CD4-positive, alpha-beta T cell treated with Interleukin-21 for 1 hour (primary cell): ENCODE results near the gene BLOC1S4.
"Not testable (repeated sequence)": the region's sequence is repeated elsewhere in the genome, so short reads cannot be mapped to it uniquely, and the experiment has no call there.

Source experiments
- DNase-seq: peaks from one replicate; pipeline ENCODE4 v3.0.0-alpha.2; 2020

The BLOC1S4 gene

DNA sequence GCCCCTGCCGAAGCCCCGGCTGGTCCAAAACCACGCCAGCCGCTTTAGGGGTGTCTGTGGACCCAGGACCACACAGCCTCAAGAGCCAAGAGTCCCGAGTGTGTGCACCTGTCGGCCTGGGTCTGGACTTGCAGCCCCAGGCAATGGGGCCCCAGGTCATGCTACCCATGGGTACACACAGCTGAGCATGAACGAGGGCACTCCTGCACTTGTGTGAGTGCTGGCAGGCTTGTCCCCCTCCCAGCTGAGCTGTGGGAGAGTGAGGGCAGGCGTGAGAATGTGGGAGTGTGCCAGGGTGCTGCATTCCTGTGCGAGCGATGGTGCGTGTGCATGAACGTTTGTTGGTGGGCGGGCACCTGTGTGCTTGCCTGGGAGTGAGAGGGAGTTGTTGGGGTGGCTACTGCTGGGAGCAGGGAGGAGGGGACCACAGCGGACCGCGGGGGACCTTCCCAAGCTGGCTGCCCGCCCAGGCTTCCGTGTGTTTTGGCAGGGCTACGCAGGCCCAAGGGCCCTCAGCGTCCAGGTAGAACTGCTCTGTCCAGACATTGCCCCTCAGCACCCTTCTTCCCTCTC, 30.8 kb downstream of the BLOC1S4 start:
- no peak for DNase-seq

GRCh38 chr4:6747294-6748051, 31.5 kb downstream of the BLOC1S4 start:
- no peak for DNase-seq

DNA sequence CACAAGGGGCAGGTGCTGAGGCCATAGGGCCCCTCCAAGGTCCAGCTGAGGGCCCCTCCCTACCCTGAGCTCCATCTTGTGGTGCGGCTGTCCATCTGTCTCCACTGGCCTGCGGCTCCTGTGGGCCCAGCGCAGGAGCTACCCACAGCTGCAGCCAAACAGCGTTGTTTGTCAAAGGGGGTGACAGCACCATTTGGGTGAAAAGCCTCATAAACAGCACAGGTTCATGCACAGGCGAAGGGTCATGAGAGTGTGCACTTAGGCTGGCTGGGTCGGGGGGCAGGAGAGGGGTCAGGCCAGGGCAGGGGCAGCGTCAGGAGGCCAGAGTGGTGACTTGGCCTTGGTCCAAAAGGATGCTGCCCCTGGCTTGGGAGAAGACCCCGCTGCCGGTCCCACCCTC, 32.3 kb downstream of the BLOC1S4 start:
- no peak for DNase-seq

DNA sequence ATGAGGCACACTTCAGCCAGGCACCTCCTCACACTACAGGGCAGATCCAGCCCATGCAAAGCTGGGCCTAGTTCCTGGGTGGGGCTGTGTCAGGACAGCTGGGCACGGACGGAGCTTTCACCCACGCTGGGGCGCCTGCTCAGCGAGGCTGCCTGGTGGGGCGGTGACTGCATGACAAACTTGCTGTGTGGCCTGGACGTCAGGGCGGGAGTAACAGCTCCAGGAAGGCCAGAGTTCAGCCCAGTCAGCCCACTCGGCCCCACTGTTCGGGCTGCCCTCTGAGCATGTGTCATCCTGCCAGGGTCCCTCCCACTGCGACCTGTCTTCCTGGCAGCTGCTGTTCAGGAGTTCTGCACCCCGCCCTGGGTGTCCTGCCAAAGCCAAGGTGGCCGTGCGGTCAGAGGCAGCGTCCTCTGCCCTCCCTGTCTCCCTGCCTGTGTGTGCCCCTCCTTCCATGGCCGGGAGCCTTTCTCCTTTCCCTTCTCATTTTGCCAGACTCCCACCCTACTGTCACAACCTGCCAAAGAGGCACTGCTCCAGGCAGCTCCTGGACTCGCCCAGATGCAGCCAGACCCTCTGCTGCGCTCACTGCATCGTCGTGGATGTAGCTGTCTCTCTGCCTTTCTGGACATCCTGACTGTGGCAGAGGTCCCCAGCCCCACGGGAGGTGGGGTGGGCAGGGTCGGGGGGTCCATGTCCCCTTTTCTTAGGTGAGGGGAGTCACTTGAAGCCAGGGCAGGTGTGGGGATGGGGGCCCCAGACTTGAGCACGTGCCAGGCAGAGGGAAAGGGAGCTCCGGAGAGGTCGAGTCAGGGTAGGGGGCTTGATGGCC, 33.6 kb downstream of the BLOC1S4 start:
- no peak for DNase-seq

- DNase-seq = no peak
Observed at GRCh38 chr4:6750286-6751221, 34.6 kb downstream of the BLOC1S4 start.

DNA sequence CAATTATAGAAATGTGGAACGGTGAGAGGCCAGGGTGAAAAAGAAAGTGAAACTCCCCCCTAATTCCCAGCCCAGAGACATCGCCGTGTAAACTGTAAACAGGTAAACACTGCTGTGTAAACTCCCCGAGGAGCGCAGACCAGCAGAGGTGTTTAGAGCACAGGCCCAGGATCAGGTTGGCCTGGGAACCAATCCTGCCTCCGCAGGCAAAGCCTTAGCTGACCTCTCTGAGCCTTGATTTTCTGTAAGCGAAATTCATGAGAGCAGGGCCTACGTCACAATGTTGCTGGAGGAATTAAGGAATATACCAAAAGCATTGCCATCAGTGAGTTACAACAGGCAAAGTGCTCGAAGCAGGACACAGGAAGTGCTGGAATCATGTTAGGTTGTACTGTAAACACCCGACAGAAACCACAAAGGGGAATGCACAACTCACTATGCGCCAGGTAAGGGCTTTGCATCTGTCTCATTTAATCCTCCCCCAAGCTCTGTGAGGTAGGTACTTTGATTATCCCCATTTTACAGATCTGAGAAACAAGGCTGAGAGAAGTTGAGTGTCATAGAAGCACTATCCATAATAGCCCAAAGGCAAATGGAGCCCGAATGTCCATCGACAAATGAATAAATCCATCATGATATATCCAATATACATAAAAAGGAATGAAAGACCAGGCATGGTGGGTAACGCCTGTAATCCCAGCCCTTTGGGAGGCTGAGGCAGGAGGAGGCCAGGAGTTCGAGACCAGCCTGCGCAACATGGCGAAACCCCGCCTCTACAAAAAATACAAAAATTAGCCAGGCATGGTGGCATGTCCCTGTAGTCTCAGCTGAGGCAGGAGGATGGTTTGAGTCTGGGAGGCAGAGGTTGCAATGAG, 35.9 kb downstream of the BLOC1S4 start:
- no peak for DNase-seq

- DNase-seq = no peak
Observed at GRCh38 chr4:6752486-6752829, 36.5 kb downstream of the BLOC1S4 start.

- DNase-seq = no peak
Observed at GRCh38 chr4:6753103-6753560, 37.2 kb downstream of the BLOC1S4 start.

DNA sequence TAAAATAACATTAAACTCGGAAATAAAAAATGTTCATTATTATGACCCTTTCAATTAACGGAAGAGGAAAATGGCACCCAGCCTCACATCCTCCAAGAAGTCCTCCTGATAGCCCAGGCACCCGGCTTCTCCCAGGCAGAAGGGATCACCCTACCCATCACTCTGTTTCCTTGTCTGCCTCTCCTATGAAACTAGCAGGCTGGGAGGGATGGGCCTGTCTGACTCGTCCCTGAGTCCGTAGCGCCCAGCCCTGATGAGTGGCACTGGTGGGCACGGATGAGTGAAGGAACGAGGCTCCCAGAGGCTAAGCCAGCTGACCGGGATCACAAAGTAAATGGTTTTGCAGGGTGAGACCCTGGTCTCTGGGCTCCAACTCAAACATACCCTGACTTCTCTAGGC, 37.9 kb downstream of the BLOC1S4 start:
- no peak for DNase-seq

- DNase-seq = no peak
Observed at GRCh38 chr4:6754481-6755087, 38.6 kb downstream of the BLOC1S4 start.

DNA sequence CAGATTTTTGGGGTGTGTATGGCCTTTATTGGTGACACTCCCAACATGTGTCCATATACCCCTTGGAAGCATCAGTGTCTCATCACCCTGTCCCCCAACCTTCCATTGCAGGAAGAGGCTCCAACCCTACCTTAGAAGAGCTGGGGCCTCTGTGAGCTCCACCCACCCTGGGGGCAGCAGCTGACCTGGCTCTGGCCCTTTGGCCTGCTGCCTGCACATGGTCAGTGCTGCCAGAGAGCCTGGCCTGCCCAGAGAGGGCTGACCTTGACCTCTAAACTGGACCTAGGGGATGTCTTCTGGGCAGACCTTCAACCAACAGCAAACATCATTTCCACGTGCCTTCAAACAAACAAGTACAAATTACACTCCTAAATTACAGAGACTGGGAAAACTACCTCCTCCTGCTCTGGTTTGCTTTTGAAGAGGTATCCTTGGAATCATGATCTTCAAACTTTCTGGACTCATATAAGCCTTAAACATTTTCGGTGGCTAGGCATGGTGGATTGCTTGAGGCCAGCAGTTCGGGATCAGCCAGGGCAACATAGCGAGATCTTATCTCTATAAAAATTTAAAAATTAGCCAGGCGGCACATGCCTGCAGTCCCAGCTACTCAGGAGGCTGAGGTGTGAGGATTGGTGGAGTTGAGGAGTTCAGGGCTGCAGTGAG, 39.2 kb downstream of the BLOC1S4 start:
- no peak for DNase-seq

- not testable (repeated sequence) for DNase-seq
Observed at GRCh38 chr4:6756345-6756744, 40.4 kb downstream of the BLOC1S4 start.

GRCh38 chr4:6758728-6759127, 42.8 kb downstream of the BLOC1S4 start:
- no peak for DNase-seq

DNA sequence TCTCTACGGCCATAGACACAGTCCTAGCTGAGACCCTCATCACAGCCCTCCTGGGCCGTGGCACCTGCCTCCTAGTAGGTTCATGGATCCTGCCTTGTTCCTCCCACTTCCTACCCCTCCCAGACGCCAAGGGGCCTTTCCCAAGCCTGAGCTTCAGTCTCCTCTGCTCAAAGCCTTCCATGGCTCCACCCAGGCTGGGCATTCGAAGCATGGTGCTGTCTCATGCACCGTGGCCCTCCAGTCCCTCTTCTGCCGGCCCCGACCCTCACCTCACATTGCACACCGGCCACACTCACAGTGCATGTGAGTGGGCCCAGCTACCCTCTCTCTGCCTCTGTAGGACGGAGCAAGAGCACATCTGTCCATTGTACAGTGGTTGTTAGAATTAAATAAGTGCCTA, 44.9 kb downstream of the BLOC1S4 start:
- no peak for DNase-seq

DNA sequence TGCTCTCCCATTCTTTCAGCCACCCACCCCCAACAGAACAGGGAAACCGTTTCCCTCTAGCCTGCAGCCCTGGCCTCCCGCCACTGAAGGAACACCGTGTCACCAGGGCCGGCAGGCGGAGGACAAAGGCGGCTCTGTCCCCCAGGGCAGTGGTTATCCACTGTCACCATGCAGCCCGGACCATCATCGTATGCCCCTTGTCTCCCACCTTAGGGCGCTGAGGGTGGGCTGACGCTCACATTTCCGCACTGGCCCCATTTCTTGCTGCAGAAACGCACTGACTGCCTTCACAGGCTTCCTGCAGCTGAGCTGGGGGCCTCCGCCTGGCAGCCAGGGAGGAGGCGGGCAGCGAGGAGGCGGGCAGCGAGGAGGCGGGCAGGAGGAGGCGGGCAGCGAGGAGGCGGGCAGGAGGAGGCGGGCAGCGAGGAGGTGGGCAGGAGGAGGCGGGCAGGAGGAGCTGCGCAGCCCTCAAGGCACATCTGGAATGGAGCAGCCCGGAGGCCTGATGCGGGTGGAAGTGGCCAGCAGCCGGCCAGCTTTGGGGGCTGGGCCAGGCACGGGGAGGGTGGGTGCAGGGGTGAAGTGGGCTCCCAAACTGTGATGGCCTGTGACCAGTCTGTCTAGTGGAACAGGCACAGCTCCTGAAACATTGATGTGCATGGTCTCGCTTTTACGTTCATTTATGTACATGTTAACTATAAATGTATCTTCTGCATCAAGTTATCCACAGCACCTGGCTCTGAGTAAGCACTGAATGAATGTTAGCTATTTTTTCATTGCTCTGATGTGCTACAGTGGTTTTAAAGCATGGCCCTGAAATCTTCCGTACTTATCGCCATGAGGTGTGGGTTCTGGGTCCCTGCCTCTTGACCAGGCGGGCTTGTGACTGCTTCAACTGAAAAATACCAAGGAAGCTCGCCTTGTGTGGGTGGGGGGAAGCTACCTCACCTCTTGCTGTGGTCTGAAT, 46.0 kb downstream of the BLOC1S4 start:
- DNase-seq = no peak

- no peak for DNase-seq
Observed at GRCh38 chr4:6763330-6763851, 47.4 kb downstream of the BLOC1S4 start.

DNA sequence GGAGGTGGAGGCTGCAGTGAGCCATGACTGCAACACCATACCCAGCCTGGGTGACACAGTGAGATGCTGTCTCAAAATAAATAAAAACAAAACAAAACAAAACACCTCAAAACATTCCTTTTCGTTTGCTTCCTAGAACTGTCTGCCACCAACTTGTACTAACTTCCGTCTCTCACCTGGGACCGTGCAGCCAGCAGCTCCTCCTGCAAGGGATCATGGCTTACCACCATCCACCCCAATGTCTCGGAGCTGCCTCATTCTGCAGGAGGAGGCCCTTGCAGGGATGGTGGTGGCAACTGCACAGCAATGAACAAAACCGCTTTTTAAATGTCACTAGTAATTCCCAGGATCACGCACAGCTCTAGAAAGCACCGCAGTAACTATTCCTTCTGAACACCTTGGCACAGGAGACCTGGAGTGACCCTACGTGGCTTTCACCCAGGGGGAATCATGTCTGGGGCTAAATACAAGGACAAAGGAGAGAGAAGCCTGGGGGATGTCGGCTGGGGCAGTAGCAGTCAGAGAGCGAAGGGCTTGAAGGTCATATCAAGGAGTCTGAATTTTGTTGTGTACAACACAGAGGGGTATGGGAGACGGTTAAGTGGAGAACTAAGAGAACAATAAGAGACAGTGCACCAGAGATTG, 49.1 kb downstream of the BLOC1S4 start:
- no peak for DNase-seq

- DNase-seq = no peak
Observed at GRCh38 chr4:6765703-6766102, 49.7 kb downstream of the BLOC1S4 start.
